Muscle of arm (tissue), 12 donors: Measurements from ENCODE around the gene FOXQ1. TPM values are rescaled to one million over a fixed set of nuclear protein-coding genes. Genes with fewer than 3 reads are reported as not detected.
"Not testable (repeated sequence)": the region's sequence is repeated elsewhere in the genome, so short reads cannot be mapped to it uniquely, and the experiment has no call there.

ENCODE experiments used
- DNase-seq: peaks from one replicate; pipeline ENCODE4 v3.0.0-alpha.2; 2013
- polyA plus RNA-seq, 12 donors: library from polyadenylated mRNA; unstranded; fragments of 120-200 nt; gene quantifications; one replicate each; pipeline ENCODE4 v1.2.1, GENCODE V29; 2013; ENCODE audit not compliant: insufficient read length in 12 of 12

Gene FOXQ1
- polyA plus RNA-seq, 12 donors: 0.08 to 0.90 (median 0.16) TPM; not detected in 7

DNA sequence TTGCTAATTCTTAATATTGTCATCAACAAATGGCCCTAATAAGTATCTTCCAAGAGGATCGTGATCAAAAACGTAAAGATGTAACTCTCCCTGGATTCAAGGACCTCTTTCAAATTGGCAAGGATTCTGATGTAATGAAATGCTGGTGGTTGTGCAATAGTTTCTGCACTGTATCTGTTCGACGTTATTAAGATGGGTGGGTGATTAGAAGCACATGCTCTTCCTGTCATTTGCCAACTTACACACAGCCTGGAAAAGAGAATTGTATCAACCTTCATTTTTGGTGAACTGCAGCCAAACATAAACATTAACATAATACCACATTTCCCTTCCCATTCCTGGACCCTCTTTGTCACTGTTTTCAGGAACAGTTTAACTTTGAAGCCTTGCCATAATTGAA, 9.8 kb downstream of the FOXQ1 start:
- DNase-seq: no peak

DNA sequence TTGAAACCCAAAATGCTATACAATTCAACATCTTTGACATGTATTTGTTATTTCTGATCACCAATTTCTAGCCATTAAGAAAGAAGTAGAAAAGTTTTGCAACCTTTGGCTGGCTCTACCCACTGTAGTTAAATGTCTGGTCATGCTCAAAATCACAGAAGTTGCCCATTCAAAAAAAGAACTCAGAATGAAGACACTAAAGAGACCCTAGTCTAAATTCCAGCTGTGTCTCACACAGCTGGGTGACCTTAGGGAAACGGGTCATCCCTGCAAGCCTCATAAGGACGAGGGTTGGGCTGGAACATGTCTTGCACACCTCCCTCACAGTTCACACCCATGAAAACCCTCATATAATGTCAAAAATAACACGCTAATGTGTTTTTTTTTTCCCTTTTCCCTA, 10.3 kb downstream of the FOXQ1 start:
- no peak for DNase-seq

DNA sequence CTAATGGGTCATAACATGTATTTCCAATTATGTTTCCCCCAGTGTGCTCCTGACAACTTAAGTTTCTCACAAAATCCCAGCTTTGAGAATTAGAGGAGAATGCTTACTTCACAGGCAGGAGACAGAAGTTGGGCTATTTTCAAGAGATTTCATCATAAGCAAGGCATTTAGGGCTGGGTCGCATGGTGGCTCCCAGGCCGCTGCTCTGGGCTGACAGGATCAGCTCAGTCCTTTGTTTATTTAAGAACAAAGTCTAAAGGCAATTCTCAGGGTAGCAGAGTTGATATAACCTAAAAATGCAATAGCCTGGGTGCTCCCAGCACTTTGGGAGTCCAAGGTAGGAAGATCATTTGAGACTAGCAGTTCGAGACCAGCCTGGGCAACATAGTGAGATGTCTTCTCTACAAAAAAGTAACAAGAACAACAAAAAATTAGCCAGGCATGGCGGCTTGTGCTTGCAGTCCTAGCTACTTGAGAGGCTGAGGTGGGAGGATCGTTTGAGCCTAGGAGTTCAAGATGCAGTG, 10.9 kb downstream of the FOXQ1 start:
- DNase-seq: no peak

DNA sequence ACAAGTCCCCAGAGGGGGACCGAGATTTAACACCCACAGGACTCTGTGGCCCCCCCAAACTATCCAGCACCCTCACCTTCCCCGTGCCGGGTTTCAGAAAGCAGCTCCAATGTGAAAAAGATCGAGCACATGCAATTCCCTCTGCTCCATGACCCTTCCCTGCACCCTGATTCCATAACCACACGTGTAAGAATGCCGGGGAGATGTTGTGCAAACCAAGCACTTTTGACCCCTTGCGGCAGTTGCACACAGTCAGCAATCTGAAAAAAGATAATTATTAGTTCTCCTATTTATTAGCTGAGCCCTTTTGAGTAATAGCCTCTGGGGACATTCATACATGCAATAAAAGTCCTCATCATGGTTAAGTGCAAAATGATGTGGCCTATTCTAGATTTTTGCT, 13.0 kb downstream of the FOXQ1 start:
- DNase-seq: no peak

DNA sequence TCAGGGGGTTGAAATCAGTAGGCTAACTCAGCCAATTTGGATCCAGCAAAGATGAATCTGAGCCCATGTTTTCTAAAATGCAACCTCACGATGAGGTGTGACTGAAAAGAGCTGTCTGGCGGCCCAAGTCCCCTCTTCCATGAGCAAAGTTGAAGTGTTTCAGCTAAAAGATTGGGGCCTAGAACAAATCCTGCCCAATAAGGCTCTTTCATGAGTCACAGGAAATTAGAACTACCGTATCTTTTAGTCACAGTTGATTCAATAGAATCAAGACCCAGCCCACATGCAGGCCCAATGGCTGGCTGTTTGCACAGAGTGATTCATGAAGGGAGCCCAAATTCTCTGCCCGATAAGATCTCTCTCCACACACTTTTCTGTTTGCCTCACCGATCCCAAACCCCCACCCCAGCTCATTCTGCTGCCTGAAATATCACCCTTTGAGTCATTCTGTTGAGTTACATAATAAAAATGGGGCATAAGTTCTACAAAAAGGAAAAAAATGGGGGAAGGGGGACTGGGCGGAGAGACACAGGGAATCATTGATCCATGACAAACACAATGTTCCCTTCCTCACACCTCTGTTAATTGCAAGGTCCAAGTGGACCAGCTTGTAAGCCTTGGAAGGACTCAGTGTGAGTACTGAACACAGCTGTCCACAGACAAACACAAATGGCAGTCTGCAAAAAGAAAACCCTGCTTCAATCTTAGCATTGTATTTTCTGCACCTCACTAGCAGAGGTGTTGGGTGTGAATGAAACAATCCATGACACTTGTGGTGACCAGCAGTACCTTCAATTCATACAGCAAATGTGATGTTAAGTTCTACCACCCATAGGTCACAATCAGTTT, 13.8 kb downstream of the FOXQ1 start:
- no peak for DNase-seq

DNA sequence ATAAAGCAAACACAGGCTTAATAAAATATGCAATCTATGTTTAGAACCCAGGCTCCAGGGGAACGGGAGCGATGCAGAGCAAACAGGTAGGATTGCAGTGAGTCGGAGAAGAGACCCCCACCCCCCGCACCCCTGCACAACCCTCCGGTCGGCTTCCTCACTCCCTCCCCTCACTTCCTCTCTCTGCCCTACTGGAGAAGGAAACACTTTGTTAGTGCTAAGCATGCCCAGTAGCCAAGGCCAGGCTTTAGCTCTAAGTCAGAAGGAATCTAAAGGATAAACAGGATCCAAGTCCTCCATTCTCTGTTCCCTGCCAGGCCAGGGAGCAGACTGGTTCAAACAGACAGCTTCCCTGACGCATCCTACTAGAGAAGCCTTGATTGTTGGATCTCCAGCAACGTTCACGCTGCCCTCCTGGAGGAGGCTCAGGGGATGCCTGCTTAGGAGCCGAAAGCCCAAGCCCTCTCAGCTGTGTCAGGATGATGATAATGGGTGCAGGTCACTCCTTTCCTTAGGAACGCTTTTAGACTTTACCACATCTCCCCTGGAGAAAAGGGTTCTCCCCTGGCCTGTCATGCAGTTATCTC, 14.7 kb downstream of the FOXQ1 start:
- DNase-seq: no peak

DNA sequence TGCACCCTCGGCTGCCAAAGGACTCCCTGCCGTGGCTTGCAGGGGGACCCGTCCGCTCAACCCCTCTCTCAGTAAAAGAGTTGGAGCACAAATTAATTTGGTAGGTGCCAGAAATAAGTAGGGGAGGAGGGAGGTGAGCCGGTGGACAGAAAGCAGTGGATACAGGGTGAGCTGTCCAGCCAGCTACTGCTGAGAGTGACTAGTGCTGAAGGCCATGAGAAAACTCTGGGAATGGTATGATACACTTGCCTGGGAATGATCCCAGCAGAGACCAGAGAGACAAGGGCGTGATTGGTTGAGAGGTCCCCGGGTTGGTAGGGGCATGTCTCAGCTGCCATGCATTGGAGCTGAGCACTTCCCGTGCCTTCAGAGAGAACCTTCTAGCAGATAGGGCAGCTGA, 15.7 kb downstream of the FOXQ1 start:
- DNase-seq: no peak

DNA sequence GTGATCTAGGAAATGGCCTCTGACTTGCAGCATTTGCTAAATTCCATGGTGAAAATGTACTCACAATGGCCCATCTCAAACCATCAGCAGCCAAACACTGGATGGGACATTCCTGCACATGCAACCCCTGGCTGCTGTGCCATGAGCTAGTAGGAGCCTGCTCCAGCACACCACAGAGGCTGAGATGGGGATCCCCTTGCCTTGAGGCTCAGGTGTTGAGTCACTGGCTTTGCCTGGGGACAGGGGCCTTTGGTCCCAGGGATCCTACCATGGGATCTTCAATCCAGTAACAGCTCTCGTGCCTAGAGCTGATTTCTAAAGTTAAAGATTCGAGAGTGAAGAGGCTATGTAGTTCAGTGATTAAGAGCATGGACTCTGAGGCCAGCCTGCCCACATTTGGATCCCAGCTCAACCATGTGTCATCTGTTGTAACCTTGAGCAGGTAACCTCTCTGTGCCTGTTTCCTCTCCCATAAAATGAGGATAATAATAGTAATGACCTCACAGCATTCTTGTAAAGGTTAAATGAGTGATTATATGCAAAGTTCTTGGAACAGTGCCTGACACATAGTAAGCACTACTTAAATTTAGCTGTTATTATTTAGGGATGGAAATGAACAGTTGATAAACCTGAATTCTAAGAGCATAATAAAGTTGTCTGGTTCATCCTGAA, 16.4 kb downstream of the FOXQ1 start:
- DNase-seq: no peak

DNA sequence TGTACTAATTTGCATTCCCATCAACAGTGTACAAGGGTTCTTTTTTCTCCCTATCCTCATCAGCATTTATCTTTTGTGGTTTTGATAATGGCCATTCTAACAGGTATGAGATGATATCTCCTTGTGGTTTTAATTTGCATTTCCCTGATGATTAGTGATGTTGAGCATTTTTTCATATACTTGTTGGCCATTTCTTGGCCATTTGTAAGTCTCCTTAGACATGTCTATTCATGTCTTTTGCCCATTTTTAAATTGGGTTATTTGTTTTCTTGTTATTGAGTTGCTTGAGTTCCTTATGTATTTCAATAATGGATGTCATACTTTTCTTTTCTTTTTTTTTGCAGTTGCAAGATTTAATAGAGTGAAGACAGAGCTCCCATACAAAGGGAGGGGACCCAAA, 17.8 kb downstream of the FOXQ1 start:
- no peak for DNase-seq

DNA sequence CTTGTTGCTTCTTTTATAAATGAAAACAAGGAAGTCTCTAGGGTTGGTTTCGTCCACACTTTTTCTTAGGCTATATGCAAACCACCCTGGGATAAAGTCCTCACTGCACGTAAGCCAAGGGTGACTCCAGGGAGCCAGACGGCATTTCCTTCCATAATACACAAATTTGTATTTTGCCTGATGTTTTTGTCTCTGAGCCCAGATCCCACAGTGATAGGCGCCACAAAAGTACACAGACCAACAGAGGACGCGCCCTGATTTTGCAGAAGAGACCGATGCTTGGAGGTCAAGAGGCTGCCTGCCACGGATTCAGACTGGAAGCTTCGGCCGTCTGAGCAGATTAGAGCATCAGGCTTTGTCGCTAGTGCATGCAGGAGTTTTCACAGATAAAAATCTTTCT, 22.8 kb downstream of the FOXQ1 start:
- no peak for DNase-seq

DNA sequence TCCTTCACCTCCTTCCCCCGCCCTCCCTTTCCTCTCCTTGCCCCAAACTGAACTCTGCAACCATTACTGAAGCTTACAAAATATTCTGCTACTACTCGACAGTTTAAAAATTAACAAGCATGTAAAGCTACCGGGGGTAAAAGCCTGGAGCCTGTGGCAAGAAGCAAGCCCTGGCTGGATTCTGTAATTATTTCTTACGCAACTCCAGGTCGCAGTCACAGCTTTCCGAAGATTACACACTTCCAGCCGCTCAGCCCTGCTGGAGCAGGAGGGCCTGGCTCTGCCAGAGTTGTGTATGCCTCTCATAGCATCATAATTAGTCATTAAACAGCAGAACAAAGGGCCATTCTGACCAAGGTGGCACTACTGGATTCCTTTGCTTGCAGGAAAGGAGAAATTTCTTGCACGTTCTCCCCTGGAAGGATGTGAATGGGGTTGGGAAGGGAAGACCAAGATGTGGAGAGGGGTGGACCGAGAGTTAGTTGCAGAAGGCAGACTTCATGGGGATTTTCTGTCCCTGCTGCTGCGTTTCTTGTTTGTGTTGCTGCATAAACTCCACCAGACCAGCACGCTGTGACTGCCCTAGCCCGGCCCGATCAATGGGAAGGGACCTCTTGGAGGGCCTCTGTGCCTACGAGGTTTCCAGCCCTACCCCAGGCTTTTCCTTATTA, 23.6 kb downstream of the FOXQ1 start:
- DNase-seq: no peak

DNA sequence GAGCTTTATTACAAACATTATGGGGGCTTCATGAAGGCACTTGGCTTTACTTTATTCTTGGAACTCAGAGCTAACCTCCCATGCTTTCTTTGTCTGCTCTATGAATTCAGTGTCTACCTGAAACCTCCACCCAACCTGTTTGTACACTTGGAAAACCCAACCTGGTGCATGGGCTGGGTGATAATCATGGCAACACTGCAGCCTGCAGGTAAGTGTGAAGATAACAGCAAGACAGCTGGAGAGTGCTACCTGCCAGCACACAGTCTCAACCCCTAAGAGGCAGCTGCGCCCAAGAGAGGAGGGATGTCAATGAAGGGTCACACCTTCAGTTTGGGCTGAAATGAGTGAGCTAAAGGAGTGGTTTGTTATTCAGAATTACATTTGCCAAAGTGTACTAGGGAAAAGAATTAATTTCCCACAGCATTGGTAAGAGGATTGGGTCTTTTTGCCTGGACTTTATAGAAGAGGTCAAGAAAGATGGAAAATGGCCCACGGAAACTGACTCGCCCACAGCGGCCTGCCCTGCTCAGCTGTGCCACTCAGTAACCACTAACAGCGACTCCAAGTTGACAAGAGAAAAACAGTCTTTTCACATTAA, 24.4 kb downstream of the FOXQ1 start:
- DNase-seq: no peak

DNA sequence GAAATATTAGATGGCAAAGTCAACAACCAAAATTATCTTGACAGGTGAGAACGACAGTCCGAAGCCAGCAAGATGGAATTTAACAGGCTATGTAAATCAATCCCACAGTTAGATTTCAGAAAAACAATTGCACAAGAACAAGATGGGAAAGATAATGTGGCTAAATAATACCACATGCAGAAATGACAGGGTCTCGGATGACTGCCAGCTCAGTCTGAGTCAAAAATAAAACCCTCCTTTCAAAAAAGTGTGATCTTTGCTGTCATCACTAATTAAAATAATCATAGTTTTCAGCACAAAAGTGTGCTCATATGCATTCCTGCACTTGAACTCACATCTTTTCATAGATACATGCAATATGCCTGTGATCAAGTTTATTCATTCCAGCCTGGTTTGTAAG, 25.9 kb downstream of the FOXQ1 start:
- DNase-seq: no peak

DNA sequence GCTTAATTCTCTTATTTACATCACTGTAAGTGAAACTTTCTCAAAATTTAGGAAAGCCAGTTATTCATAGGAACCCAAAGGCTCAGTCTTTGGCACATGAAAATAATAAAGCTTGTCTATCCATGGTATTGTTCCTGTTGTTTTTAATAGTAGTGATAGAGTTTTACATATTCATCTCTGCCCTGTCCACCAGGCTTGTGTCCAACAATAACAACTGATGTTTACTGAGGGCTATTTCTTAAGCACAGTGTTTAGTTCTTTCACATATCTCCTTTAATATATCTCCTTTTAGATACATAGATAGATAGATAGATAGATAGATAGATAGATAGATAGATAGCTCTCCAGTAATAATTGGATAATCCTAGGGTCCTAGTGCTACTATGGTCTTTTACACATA, 34.2 kb downstream of the FOXQ1 start:
- no peak for DNase-seq

DNA sequence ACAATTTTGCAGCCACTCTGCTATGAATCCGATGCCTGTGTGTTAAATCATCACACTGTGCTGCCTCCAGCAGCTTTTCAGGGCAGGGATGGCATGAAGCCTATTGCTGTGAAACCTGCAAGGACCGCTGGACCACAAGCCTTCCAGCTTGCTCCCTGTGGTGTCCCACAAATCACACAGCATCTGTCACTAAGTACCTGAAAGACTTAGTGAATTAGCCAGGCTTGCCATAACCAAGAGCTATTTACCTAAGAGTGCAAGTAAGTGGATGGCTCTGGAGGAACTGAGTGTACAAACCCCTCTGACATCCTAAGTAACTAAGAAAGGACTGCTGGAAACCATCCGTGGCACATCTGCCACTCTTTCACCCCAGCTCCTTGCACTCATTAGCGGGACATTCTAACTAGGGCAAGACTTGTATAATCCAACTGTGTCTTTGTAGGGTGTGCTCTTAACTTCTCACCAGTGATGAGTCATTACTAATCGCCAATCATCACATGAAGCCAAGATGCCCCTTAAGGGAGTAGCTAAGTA, 34.7 kb downstream of the FOXQ1 start:
- DNase-seq: no peak

DNA sequence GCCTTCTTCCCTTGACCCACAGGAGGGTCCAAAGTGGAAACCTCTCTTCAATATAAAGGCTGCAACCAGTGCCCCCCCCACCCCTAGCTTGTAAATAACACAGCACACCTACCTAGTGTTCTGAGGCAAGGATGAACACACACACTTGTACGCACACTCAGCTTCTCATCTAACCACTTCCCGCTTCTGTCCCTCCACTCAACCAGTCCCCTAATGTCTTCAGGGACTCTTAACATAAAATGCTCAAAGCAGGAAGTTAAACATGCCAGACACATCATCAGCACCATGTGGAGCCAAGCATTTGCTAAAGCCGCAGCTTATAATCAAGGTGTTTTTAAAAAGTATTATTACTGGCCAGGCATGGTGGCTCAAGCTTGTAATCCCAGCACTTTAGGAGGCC, 35.3 kb downstream of the FOXQ1 start:
- no peak for DNase-seq

DNA sequence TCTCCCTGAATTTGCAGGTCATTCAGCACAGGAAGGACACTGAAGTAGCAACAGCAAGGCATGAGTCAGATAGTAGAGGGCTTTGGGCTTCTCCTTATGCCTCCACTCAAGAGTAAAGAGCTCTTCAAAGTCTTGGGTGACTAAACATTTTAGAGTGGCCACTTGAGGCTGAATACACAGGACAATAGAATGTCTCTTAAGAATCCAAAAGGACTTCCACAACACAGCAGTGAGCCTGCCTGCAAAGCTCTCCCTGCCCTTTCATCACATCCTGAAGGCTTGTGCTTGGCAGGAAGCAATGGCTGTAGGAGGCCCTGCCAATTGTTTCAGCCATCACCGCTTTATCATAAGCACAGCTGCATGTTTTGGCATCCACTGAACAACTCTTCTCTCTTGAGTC, 36.8 kb downstream of the FOXQ1 start:
- peak; percentile 85 for DNase-seq

DNA sequence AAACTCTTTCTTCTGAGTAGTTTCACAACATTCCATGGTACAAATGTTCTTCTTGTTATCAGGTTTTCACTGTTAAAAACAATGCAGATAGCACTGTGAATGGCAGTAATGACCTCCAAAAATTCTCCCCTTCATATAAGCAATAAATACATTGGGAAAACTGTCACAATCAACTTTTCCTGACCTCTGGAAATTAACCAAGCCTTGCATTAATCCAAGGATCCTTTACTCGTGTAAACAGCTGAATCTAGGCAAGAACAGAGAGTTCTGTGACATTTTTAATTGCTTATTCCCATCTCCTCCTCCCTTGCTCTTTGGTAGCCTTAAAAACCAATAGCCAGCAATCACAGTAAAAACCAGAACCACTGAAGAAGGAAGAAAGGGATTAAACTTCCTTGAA, 37.8 kb downstream of the FOXQ1 start:
- no peak for DNase-seq

DNA sequence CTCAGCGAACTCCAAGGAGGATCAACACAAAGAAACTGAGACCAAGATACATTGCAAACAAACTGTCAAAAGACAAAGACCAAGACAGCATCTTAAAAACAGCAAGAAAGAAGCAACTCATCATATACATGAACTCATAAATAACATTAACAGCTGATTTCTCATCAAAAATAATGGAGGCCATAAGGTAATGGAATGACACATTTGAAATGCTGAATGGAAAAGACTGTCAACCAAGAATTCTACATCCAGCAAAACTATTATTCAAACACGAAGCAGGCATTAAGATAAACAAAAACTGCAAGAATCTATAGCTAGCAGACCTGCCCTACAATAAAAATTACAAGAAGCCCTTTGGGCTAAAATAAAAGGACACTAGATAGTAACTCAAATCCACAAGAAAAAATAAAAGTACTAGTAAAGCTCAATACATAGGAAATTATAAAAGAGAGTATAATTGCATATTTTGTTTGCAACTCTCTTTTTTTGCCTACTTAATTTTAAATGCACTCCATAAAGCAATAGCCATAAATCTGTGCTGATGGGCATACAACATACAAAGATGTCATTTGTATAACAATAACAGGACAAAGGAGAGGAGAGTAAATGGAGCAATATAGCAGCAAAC, 39.6 kb downstream of the FOXQ1 start:
- DNase-seq: no peak

DNA sequence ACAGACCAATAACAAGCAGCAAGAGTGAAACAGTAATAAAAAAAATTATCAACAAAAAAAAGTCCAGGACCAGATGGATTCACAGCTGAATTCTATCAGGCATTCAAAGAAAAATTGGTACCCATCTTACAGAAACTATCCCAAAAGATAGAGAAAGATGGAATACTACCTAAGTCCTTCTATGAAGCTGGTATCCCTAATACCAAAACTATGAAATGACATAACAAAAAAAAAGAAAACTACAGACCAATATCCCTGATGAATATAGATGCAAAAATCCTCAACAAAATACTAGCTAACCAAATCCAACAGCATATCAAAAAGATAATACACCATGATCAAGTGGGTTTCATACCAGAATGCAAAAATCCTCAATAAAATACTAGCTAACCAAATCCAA, 43.2 kb downstream of the FOXQ1 start:
- not testable (repeated sequence) for DNase-seq

DNA sequence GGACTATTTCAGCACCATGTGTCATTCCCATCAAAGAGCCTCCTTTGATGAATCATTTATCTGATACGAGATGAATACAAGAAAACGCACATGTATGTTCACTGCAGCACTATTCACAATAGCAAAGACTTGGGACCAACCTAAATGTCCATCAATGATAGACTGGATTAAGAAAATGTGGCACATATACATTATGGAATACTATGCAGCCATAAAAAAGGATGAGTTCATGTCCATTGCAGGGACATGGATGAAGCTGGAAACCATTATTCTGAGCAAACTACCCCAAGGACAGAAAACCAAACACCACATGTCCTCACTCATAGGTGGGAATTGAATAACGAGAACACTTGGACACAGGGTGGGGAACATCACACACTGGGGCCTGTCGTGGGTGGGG, 49.8 kb downstream of the FOXQ1 start:
- DNase-seq: not testable (repeated sequence)
